GM23248 (cell line): ENCODE data around the gene AMOTL1. TPM values are rescaled to one million over a fixed set of nuclear protein-coding genes. Genes with fewer than 3 reads are reported as not detected.

Source experiments
- DNase-seq: peaks from one replicate; pipeline ENCODE4 v3.0.0-alpha.2; 2015
- H2AFZ ChIP-seq: fragments of 200-600 bp; sonication (generic); 2 replicates; pipeline ENCODE4 v1.6.1; 2016; ENCODE audit warnings: antibody characterized with exemption
- H3F3A ChIP-seq: fragments of 200-600 bp; sonication (generic); 2 replicates; pipeline ENCODE4 v1.6.1; 2016; ENCODE audit warnings: mild to moderate bottlenecking, antibody characterized with exemption, mixed run types; ENCODE audit not compliant: insufficient read depth
- H3K27ac ChIP-seq: fragments of 200-600 bp; sonication (generic); 2 replicates; pipeline ENCODE4 v1.5.1; 2016; ENCODE audit warnings: mild to moderate bottlenecking
- H3K27me3 ChIP-seq: fragments of 200-600 bp; sonication (generic); replicated peaks from 2 replicates; pipeline ENCODE4 v1.6.1; 2016; ENCODE audit warnings: mild to moderate bottlenecking; ENCODE audit not compliant: insufficient read depth
- H3K36me3 ChIP-seq: fragments of 200-600 bp; sonication (generic); 2 replicates; pipeline ENCODE4 v1.6.1; 2016; ENCODE audit warnings: low read depth, mild to moderate bottlenecking
- H3K4me1 ChIP-seq: fragments of 200-600 bp; sonication (generic); 2 replicates; pipeline ENCODE4 v1.6.1; 2016; ENCODE audit warnings: mild to moderate bottlenecking; ENCODE audit not compliant: insufficient read depth
- H3K4me2 ChIP-seq: fragments of 200-600 bp; sonication (generic); one replicate; pipeline ENCODE4 v1.6.1; 2016; ENCODE audit warnings: mild to moderate bottlenecking; ENCODE audit not compliant: unreplicated experiment
- H3K4me3 ChIP-seq: fragments of 200-600 bp; sonication (generic); 2 replicates; pipeline ENCODE4 v1.5.1; 2016; ENCODE audit warnings: mild to moderate bottlenecking
- H3K79me2 ChIP-seq: fragments of 200-600 bp; sonication (generic); 2 replicates; pipeline ENCODE4 v1.6.1; 2016; ENCODE audit warnings: mild to moderate bottlenecking; ENCODE audit not compliant: insufficient read depth
- H3K9ac ChIP-seq: fragments of 200-600 bp; sonication (generic); 2 replicates; pipeline ENCODE4 v1.6.1; 2016; ENCODE audit warnings: mild to moderate bottlenecking
- H3K9me2 ChIP-seq: fragments of 200-600 bp; sonication (generic); 2 replicates; pipeline ENCODE4 v1.6.1; 2016; ENCODE audit warnings: mixed run types, mild to moderate bottlenecking, moderate library complexity; ENCODE audit not compliant: insufficient read depth
- H3K9me3 ChIP-seq: fragments of 200-600 bp; sonication (generic); one replicate; pipeline ENCODE4 v1.6.1; 2017; ENCODE audit warnings: low read depth
- H4K20me1 ChIP-seq: fragments of 200-600 bp; sonication (generic); 2 replicates; pipeline ENCODE4 v1.6.0; 2016; ENCODE audit not compliant: insufficient read depth
- EZH2 ChIP-seq: fragments of 200-600 bp; sonication (generic); IDR thresholded peaks from 2 replicates; pipeline ENCODE4 v1.6.1; 2018; ENCODE audit warnings: antibody characterized with exemption, mild to moderate bottlenecking; ENCODE audit not compliant: insufficient read depth, poor library complexity, severe bottlenecking
- EZH2phosphoT487 ChIP-seq: fragments of 200-600 bp; sonication (generic); IDR thresholded peaks from 2 replicates; pipeline ENCODE4 v1.6.1; 2018; ENCODE audit warnings: antibody characterized with exemption, moderate library complexity, mild to moderate bottlenecking, low read depth; ENCODE audit not compliant: insufficient read depth
- WGBS, 2 experiments: methylation state at CpG; one replicate each; pipeline ENCODE4 v1.1.6; 2015 to 2017; ENCODE audit warnings: low lambda C conversion rate in 2 of 2, low coverage in 1 of 2; ENCODE audit errors: missing lambda C conversion rate in 2 of 2; 5-methylcytosine and 5-hydroxymethylcytosine counted together
- in situ Hi-C: fragments of 300-500 bp; cut with MboI; formaldehyde crosslinking; loops from 2 replicates; pipeline ENCODE4 v1.15.0; 2020
- polyA plus RNA-seq: library from polyadenylated mRNA; unstranded; fragments of >200 nt; fragmentation: Nextera tagmentation; extraction: Ambion mirVana; gene quantifications from 2 replicates; pipeline ENCODE4 v1.2.1, GENCODE V29; 2016
- total RNA-seq: library from RNA; depleted of rRNA; stranded (reverse); fragments of >200 nt; shearing (Covaris generic); gene quantifications from 2 replicates; pipeline ENCODE4 v1.2.3, GENCODE V29; 2014

The AMOTL1 gene
- total and polyA plus RNA-seq, 2 experiments from 2014 or later = 22.3 to 50.8 TPM

DNA sequence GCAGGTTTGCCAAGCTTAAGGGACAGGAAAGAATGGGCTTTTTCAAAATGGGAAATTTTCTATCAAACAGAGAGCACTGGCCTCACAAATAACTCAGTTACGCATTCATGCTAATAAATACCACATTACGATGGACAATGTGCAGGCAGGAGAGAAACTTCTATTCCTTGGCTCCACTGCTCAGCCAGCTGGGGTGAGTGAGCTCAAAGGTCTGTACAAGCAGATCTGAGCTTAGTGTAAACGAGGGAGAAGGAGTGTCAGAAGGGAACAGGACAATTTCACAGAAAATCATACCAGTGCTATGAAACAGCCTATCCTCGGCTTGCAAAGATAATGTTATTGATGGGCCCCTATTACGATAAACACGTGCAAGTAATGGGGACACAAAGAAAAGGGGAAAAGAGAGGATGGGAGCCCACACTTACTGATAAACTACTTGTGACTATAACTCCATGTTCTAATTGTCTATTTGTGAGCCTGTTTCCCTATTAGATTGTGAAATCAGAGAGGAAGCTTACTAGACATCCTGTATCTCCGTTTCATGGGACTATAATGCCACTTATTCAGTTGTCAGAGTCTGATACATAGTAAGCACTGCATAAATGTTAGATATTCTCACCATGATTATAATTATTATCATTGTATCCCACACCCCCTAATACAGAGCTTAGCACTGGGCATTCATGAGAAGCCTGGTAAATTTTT lies 46.3 kb downstream of the AMOTL1 start:
- peaks cover 95% of the 10 kb centered on the region for H3K79me2 ChIP-seq
- no peak overlapping the region for H3K4me2 ChIP-seq
- peaks cover 18% of the 10 kb centered on the region for H3K36me3 ChIP-seq
- H3K9ac ChIP-seq = no peak overlapping the region
- DNase-seq = no peak
- no peak for TF ChIP-seq EZH2phosphoT487
- no peak for TF ChIP-seq EZH2
- no peaks in the 10 kb centered on the region for H3K9me3 ChIP-seq
- peaks cover 31% of the 10 kb centered on the region for H3F3A ChIP-seq
- peaks cover 38% of the 10 kb centered on the region for H3K4me1 ChIP-seq
- H3K4me3 ChIP-seq = no peak overlapping the region
- no peaks in the 10 kb centered on the region for H3K27me3 ChIP-seq
- H2AFZ ChIP-seq = no peak overlapping the region
- H3K9me2 ChIP-seq = no peaks in the 10 kb centered on the region
- WGBS, 2 experiments = 52 to 57% methylated on average over 7 of the region's 7 CpGs
- no peak overlapping the region; the same call in 1 of the 2 replicates for H3K27ac ChIP-seq
- in situ Hi-C loops = no loop called here
- H4K20me1 ChIP-seq = no peaks in the 10 kb centered on the region

DNA sequence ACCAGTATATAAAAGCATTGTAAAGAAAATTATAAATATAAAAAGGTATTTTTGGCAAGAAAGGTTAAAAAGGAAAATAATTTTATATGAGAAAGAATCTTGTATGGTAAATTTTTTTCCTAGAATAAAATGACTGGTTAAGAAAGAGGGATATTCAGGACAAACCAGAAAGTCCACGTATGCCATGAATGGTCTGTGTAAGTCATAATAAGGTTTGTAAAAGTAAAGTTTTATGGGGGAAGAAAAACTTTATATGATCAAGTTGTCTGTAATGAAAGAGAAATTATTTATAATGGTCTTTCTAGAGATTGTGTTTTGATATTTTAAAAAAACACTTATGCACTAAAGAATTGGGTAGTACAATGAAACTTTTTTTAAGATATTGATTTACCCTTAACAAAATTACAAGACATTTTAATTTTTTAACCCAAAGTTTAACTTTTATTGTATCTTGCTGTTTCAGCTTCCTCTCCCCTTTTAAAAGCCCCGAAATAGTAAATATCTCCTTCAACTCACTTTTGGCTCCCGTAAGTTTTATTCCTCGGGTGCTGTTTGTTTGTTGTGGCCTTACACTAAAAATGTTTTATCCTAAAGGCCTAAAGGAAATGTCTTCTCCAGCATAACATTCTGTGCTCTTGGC lies 47.7 kb downstream of the AMOTL1 start:
- DNase-seq = no peak

DNA sequence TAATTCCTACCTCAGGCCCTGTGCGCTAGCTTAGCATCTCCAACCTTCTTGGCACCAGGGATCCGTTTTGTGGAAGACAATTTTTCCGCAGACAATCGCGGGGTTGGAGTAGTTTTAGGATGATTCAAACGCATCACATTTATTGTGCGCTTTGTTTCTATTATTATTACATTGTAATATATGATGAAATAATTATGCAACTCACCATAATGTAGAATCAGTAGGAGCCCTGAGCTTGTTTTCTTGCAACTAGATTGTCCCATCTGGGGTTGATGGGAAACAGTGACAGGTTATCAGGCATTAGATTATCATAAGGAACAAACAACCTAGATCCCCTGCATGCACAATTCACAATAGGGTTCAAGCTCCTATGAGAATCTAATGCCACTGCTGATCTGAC lies 52.3 kb downstream of the AMOTL1 start:
- DNase-seq = no peak
- H3K79me2 ChIP-seq = peaks cover 100% of the 10 kb centered on the region
- H3F3A ChIP-seq = no peaks in the 10 kb centered on the region
- H3K9ac ChIP-seq = no peak overlapping the region
- peaks cover 3% of the 10 kb centered on the region; the same call in 1 of the 2 replicates for H3K4me1 ChIP-seq
- no peak overlapping the region for H3K27ac ChIP-seq
- no peak overlapping the region for H2AFZ ChIP-seq
- H3K36me3 ChIP-seq = peaks cover 26% of the 10 kb centered on the region
- in situ Hi-C loops = no loop called here
- no peak overlapping the region for H3K4me2 ChIP-seq
- WGBS, 2 experiments = 95 to 97% methylated on average over 7 of the region's 7 CpGs
- no peaks in the 10 kb centered on the region for H4K20me1 ChIP-seq
- no peaks in the 10 kb centered on the region for H3K9me2 ChIP-seq
- no peak overlapping the region for H3K4me3 ChIP-seq
- no peaks in the 10 kb centered on the region for H3K9me3 ChIP-seq
- TF ChIP-seq EZH2 (no peak), EZH2phosphoT487 (no peak)
- no peaks in the 10 kb centered on the region for H3K27me3 ChIP-seq

More for the DNA sequence above, 47.7 kb downstream of the AMOTL1 start:
- Histone ChIP-seq H3K4me1 (peaks cover 26% of the 10 kb centered on the region), H3K4me2 (no peak overlapping the region), H3K4me3 (no peak overlapping the region), H3K36me3 (peaks cover 18% of the 10 kb centered on the region), H3F3A (peaks cover 21% of the 10 kb centered on the region), H4K20me1 (no peaks in the 10 kb centered on the region), H3K9ac (no peak overlapping the region), H3K79me2 (peaks cover 95% of the 10 kb centered on the region), H3K9me3 (no peaks in the 10 kb centered on the region), H3K9me2 (no peaks in the 10 kb centered on the region), H3K27ac (no peak overlapping the region), H2AFZ (no peak overlapping the region), H3K27me3 (no peaks in the 10 kb centered on the region)
- TF ChIP-seq EZH2 (no peak), EZH2phosphoT487 (no peak)
- in situ Hi-C loops = no loop called here
- WGBS, 2 experiments = 90 to 93% methylated on average over 4 of the region's 4 CpGs

DNA sequence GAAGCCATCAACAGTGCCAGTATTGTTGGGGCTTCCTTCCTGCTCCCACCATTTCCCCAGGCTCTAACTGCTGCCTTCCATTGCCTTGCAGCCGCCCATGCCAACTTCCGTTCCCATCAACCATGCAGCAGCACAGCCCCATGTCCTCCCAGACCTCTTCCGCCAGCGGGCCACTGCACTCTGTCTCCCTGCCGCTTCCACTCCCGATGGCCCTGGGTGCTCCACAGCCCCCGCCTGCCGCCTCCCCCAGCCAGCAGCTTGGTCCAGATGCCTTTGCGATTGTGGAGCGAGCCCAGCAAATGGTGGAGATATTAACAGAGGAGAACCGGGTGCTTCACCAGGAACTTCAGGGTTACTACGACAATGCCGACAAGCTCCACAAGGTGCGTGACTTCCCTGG lies 53.3 kb downstream of the AMOTL1 start:
- H3K79me2 ChIP-seq = peaks cover 100% of the 10 kb centered on the region

More for the DNA sequence above, 53.3 kb downstream of the AMOTL1 start:
- 97 to 98% methylated on average over 14 of the region's 14 CpGs for WGBS, 2 experiments
- DNase-seq = no peak
- H4K20me1 ChIP-seq = no peaks in the 10 kb centered on the region
- peaks cover 6% of the 10 kb centered on the region for H3F3A ChIP-seq
- TF ChIP-seq EZH2phosphoT487 (no peak), EZH2 (no peak)
- no peak overlapping the region for H3K4me2 ChIP-seq
- H3K9me2 ChIP-seq = no peaks in the 10 kb centered on the region
- H3K9me3 ChIP-seq = no peaks in the 10 kb centered on the region
- no peak overlapping the region for H2AFZ ChIP-seq
- no peak overlapping the region for H3K4me3 ChIP-seq
- no peaks in the 10 kb centered on the region for H3K27me3 ChIP-seq
- peaks cover 3% of the 10 kb centered on the region; the same call in 1 of the 2 replicates for H3K4me1 ChIP-seq
- H3K36me3 ChIP-seq = peaks cover 23% of the 10 kb centered on the region; the same call in 1 of the 2 replicates
- no peak overlapping the region for H3K27ac ChIP-seq
- no peak overlapping the region for H3K9ac ChIP-seq
- in situ Hi-C loops = no loop called here
